Suppressor macrophage (primary cell): ENCODE results near the gene MBTD1.
"Not testable (repeated sequence)": the region's sequence is repeated elsewhere in the genome, so short reads cannot be mapped to it uniquely, and the experiment has no call there.

Source experiments
- DNase-seq, 4 experiments: peaks; one replicate each; pipeline ENCODE4 v3.0.0-alpha.2; 2020 to 2022

MBTD1 gene

GRCh38 chr17:51255673-51256072 lies 4.2 kb downstream of the MBTD1 start:
- no peak for DNase-seq

- no peak for DNase-seq
These were observed 8.8 kb downstream of the MBTD1 start for GRCh38 chr17:51251010-51251409.

- no peak for DNase-seq
These were observed 9.5 kb downstream of the MBTD1 start for GRCh38 chr17:51250314-51250840.

GRCh38 chr17:51245535-51245934 lies 14.3 kb downstream of the MBTD1 start:
- DNase-seq: no peak

- no peak for DNase-seq
These were observed 15.8 kb downstream of the MBTD1 start for GRCh38 chr17:51244041-51244440.

GRCh38 chr17:51240275-51240674 lies 19.6 kb downstream of the MBTD1 start:
- no peak for DNase-seq

GRCh38 chr17:51238255-51238887 lies 21.5 kb downstream of the MBTD1 start:
- peak in 2 of 4 experiments; percentile 46 to 49 for DNase-seq

- no peak for DNase-seq
These were observed 25.7 kb downstream of the MBTD1 start for GRCh38 chr17:51234162-51234561.

GRCh38 chr17:51231999-51232398 lies 27.9 kb downstream of the MBTD1 start:
- DNase-seq: peak; percentile 23 to 60 (median 44)

GRCh38 chr17:51230306-51230705 lies 29.5 kb downstream of the MBTD1 start:
- DNase-seq: peak; percentile 19 to 54 (median 40)

GRCh38 chr17:51229889-51230288 lies 30.0 kb downstream of the MBTD1 start:
- DNase-seq: no peak

GRCh38 chr17:51228161-51228560 lies 31.7 kb downstream of the MBTD1 start:
- DNase-seq: peak in 3 of 4 experiments; percentile 17 to 39 (median 32)

- not testable (repeated sequence) for DNase-seq
These were observed 34.3 kb downstream of the MBTD1 start for GRCh38 chr17:51225523-51225922.

- DNase-seq: peak in 1 of 4 experiments; percentile 22
These were observed 35.2 kb downstream of the MBTD1 start for GRCh38 chr17:51224402-51225262.

GRCh38 chr17:51221322-51221721 lies 38.5 kb downstream of the MBTD1 start:
- no peak for DNase-seq

- no peak for DNase-seq
These were observed 41.9 kb downstream of the MBTD1 start for GRCh38 chr17:51217946-51218345.

- DNase-seq: no peak
These were observed 44.9 kb downstream of the MBTD1 start for GRCh38 chr17:51214920-51215319.

- no peak for DNase-seq
These were observed 56.0 kb downstream of the MBTD1 start for GRCh38 chr17:51203838-51204237.

GRCh38 chr17:51200846-51201245 lies 59.0 kb downstream of the MBTD1 start:
- DNase-seq: no peak

- DNase-seq: no peak
These were observed 59.6 kb downstream of the MBTD1 start for GRCh38 chr17:51200295-51200694.

GRCh38 chr17:51197754-51198153 lies 62.1 kb downstream of the MBTD1 start:
- DNase-seq: no peak

- DNase-seq: no peak
These were observed 68.0 kb downstream of the MBTD1 start for GRCh38 chr17:51191895-51192294.

GRCh38 chr17:51189628-51190027 lies 70.2 kb downstream of the MBTD1 start:
- no peak for DNase-seq

- no peak for DNase-seq
These were observed 70.7 kb downstream of the MBTD1 start for GRCh38 chr17:51189162-51189561.
